Vagina (tissue), 2 donors: ENCODE results near the gene SYT5.

Experiments used
- POLR2A ChIP-seq, 2 donors: fragments of 450-650 bp; IDR thresholded peaks; one replicate each; pipeline ENCODE4 v1.6.1; 2017; ENCODE audit warnings: antibody characterized with exemption in 2 of 2, mild to moderate bottlenecking in 2 of 2, moderate library complexity in 2 of 2
- POLR2AphosphoS5 ChIP-seq, 2 donors: sonication (generic); formaldehyde crosslinking; IDR thresholded peaks; one replicate each; pipeline ENCODE4 v1.9.0; 2017; ENCODE audit warnings: antibody characterized with exemption in 2 of 2, mild to moderate bottlenecking in 2 of 2, low read depth in 1 of 2; ENCODE audit not compliant: insufficient read depth in 1 of 2
- TF ChIP-seq, protein P1 (sequence below), 3 experiments: fragments of 450-650 bp in 2 of 3; fragments of 200-600 bp in 1 of 3; sonication (generic) in 1 of 3; IDR thresholded peaks; one replicate each; pipeline ENCODE4 v1.5.1; 2017 to 2019; ENCODE audit warnings: antibody characterized with exemption in 3 of 3, mild to moderate bottlenecking in 2 of 3, moderate library complexity in 2 of 3

DNA sequence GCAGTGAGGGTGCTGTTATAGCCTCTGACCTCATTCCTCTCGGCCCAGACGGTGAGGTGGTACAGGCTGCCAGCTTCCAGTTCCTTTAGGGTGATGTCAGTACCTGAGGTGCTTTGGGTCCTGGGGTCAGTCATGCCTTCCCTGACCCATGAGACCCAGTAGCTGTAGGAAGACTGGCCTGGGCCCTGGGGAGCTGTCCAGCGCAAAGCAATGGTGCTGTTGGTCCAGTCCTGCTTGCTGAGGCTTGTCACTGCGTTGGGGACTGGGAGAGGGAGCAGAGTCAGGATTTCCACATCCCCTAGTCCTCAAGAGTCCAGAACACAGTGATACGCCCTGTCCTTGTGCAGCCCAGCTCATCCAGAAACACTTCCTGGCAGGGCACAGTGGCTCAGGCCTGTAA, 18.6 kb upstream of the SYT5 start:
- TF ChIP-seq, protein P1, sequence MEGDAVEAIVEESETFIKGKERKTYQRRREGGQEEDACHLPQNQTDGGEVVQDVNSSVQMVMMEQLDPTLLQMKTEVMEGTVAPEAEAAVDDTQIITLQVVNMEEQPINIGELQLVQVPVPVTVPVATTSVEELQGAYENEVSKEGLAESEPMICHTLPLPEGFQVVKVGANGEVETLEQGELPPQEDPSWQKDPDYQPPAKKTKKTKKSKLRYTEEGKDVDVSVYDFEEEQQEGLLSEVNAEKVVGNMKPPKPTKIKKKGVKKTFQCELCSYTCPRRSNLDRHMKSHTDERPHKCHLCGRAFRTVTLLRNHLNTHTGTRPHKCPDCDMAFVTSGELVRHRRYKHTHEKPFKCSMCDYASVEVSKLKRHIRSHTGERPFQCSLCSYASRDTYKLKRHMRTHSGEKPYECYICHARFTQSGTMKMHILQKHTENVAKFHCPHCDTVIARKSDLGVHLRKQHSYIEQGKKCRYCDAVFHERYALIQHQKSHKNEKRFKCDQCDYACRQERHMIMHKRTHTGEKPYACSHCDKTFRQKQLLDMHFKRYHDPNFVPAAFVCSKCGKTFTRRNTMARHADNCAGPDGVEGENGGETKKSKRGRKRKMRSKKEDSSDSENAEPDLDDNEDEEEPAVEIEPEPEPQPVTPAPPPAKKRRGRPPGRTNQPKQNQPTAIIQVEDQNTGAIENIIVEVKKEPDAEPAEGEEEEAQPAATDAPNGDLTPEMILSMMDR (IDR thresholded peaks at IDR 0.05): no peak
- TF ChIP-seq POLR2A (IDR thresholded peaks at IDR 0.05): no peak
- no peak for TF ChIP-seq POLR2AphosphoS5 (IDR thresholded peaks at IDR 0.05; ENCODE audit: insufficient read depth in 1 of 2, low read depth in 1 of 2)
